T-helper 17 cell (primary cell): ENCODE measurements around the gene CBR3. TPM values are rescaled to one million over a fixed set of nuclear protein-coding genes. Genes with fewer than 3 reads are reported as not detected.

Experiments
- ATAC-seq: fragments of 150-1000 bp; cut with Tn5 transposase; 2 replicates; pipeline ENCODE4 v1.10.0; 2021; ENCODE audit warnings: mild to moderate bottlenecking, moderate library complexity
- DNase-seq, 3 donors: peaks; one replicate each; pipeline versions ENCODE4 v3.0.0 to v3.0.0-alpha.2; 2020 to 2021
- H3K9me3 ChIP-seq: one replicate; pipeline ENCODE4 v1.7.0; 2013; ENCODE audit warnings: low read length, mild to moderate bottlenecking; ENCODE audit not compliant: control insufficient read depth, poor library complexity, severe bottlenecking
- H3K27ac Mint-ChIP-seq: one replicate; pipeline ENCODE4 v1.8.0; 2022; ENCODE audit warnings: mild to moderate bottlenecking, moderate library complexity, mixed read lengths
- H3K27me3 Mint-ChIP-seq: one replicate; pipeline ENCODE4 v1.8.0; 2022; ENCODE audit warnings: mixed read lengths
- H3K36me3 Mint-ChIP-seq: one replicate; pipeline ENCODE4 v1.8.0; 2022; ENCODE audit warnings: low read depth, mixed read lengths
- H3K4me1 Mint-ChIP-seq: one replicate; pipeline ENCODE4 v1.8.0; 2022; ENCODE audit warnings: mild to moderate bottlenecking, mixed read lengths
- H3K4me3 Mint-ChIP-seq: one replicate; pipeline ENCODE4 v1.8.0; 2022; ENCODE audit warnings: mild to moderate bottlenecking, moderate library complexity, mixed read lengths
- total RNA-seq, 4 donors: library from RNA in 2 of 4; stranded (reverse) in 2 of 4; gene quantifications; one replicate each; pipeline ENCODE4 v1.2.3 and lab custom pipeline; 2022 to 2026

CBR3 gene
- total RNA-seq, 2 donors from 2014 or later, result 2.2 to 3.1 TPM

DNA sequence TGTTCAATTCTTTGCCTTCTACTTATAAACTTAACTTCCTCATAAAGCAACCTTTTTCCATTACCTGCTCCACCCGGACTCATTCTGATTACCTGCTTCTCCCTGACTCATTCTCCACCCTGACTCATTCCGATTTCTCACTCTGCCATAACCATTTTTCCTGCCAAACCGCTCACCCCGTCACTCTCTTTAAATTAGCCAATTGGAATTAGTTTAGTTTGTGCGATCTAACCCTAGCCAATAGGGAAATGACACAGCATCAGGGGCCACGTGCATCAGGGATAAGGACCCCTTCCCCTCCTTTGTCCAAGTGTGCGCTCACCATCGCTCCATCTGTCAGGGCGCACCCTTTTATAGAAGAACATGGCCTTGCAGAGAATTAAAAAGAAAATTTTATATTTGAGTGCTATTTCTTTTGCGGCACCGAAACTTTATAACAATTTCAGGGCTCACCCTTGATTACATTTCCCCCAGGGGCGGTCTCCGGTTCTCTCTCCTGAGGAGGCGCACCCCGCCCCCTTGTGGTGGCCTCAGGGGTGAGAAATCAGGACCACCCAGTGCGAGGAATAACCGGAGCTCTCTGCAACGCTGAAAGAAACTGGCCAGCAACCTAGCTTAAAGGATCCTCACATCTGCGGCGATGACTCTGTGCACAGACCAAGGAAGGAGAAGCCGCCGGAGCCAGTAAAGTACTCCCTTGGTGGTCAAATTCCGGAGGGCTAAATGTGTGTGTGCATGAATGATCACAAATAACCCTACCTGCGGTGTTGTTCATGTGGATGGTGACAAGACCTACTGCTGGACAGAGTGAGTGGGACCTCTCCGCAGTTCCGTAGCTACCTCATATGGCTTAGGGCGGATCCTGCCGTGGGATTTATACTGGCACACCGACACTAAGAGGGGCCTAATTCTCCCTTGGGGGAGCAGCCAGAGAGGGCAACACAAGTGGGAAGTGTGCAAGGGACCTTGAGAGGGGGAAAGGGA is 30.3 kb upstream of the CBR3 start:
- Mint-ChIP-seq H3K4me3 (no peak overlapping the region), H3K36me3 (peaks cover 4% of the 10 kb centered on the region), H3K4me1 (peaks cover 8% of the 10 kb centered on the region), H3K27me3 (peaks cover 60% of the 10 kb centered on the region), H3K27ac (no peak overlapping the region)
- peak in 1 of 3 donors; percentile 27 for DNase-seq
- no peaks in the 10 kb centered on the region for H3K9me3 ChIP-seq
- peak; percentile 50 for ATAC-seq

GRCh38 chr21:36105327-36105842 is 29.5 kb upstream of the CBR3 start:
- no peak overlapping the region for H3K4me3 Mint-ChIP-seq
- DNase-seq (no peak), ATAC-seq (no peak)
- no peaks in the 10 kb centered on the region for H3K9me3 ChIP-seq
- peaks cover 4% of the 10 kb centered on the region for H3K36me3 Mint-ChIP-seq
- peaks cover 8% of the 10 kb centered on the region for H3K4me1 Mint-ChIP-seq
- H3K27ac Mint-ChIP-seq, result no peak overlapping the region
- H3K27me3 Mint-ChIP-seq, result peaks cover 63% of the 10 kb centered on the region

DNA sequence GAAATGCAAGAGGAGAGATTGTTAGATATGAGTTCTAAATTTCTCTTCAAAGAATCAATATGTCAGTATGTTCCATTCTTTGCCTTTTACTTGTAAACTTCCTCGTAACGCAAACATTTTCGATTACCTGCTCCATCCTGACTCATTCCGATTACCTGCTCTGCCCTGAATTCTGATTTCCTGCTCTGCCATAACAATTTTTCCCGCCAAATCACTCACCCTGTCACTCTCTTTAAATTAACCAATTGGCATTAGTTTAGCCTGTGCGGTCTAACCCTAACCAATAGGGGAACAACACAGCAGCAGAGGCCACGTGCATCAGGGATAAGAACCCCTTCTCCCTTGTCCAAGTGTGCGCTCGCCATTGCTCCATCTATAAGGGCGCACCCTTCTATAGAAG is 25.0 kb upstream of the CBR3 start:
- no peak overlapping the region for H3K4me3 Mint-ChIP-seq
- no peaks in the 10 kb centered on the region for H3K9me3 ChIP-seq
- DNase-seq, result no peak
- peaks cover 18% of the 10 kb centered on the region for H3K4me1 Mint-ChIP-seq
- peaks cover 2% of the 10 kb centered on the region for H3K36me3 Mint-ChIP-seq
- ATAC-seq, result no peak
- no peak overlapping the region for H3K27ac Mint-ChIP-seq
- H3K27me3 Mint-ChIP-seq, result peaks cover 42% of the 10 kb centered on the region

GRCh38 chr21:36111238-36111637 is 23.6 kb upstream of the CBR3 start:
- peaks cover 29% of the 10 kb centered on the region for H3K27me3 Mint-ChIP-seq
- no peaks in the 10 kb centered on the region for H3K9me3 ChIP-seq
- peaks cover 20% of the 10 kb centered on the region for H3K4me1 Mint-ChIP-seq
- no peak overlapping the region for H3K4me3 Mint-ChIP-seq
- no peak overlapping the region for H3K27ac Mint-ChIP-seq
- peaks cover 2% of the 10 kb centered on the region for H3K36me3 Mint-ChIP-seq
- DNase-seq (no peak), ATAC-seq (no peak)

- H3K4me3 Mint-ChIP-seq, result peak overlapping the region; percentile 94
- peaks cover 10% of the 10 kb centered on the region for H3K27me3 Mint-ChIP-seq
- H3K4me1 Mint-ChIP-seq, result peaks cover 20% of the 10 kb centered on the region
- H3K36me3 Mint-ChIP-seq, result peaks cover 2% of the 10 kb centered on the region
- no peaks in the 10 kb centered on the region for H3K9me3 ChIP-seq
- H3K27ac Mint-ChIP-seq, result peak overlapping the region; percentile 96
- DNase-seq (peak; percentile 42 to 58 (median 52)), ATAC-seq (peak; percentile 87)
These were observed 21.0 kb upstream of the CBR3 start for GRCh38 chr21:36113647-36114428.

DNA sequence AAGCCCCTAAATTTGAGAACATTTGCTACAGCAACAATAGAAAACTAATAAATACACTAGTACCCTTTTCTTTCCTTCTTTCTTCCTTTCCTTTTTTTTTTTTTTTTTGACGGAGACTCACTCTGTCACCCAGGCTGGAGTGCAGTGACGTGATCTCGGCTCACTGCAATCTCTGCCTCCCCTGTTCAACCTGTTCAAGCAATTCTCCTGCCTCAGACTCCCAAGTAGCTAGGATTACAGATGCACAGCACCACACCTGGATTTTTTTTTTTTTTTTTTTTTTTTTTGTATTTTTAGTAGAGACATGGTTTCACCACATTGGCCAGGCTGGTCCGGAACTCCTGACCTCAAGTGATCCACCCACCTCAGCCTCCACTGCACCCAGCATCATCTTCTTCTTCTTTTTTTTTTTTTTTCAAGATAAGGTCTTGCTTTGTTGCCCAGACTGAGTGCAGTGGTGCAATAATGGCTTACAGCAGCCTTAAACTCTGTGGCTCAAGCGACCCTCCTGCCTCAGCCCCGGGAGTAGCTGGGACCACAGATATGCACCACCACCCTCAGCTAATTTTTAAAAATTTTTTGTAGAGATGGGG is 19.6 kb upstream of the CBR3 start:
- Mint-ChIP-seq H3K27ac (peak overlapping the region; percentile 96), H3K4me3 (peak overlapping the region; percentile 94), H3K27me3 (peaks cover 2% of the 10 kb centered on the region), H3K36me3 (peaks cover 2% of the 10 kb centered on the region), H3K4me1 (peaks cover 20% of the 10 kb centered on the region)
- ATAC-seq (no peak), DNase-seq (no peak)
- H3K9me3 ChIP-seq, result no peaks in the 10 kb centered on the region

GRCh38 chr21:36117286-36117741 is 17.6 kb upstream of the CBR3 start:
- Mint-ChIP-seq H3K4me3 (no peak overlapping the region), H3K4me1 (peaks cover 20% of the 10 kb centered on the region), H3K36me3 (peaks cover 2% of the 10 kb centered on the region), H3K27me3 (no peaks in the 10 kb centered on the region), H3K27ac (no peak overlapping the region)
- DNase-seq (no peak), ATAC-seq (no peak)
- no peaks in the 10 kb centered on the region for H3K9me3 ChIP-seq

GRCh38 chr21:36120304-36120888 is 14.5 kb upstream of the CBR3 start:
- ATAC-seq (no peak), DNase-seq (no peak)
- Mint-ChIP-seq H3K36me3 (no peaks in the 10 kb centered on the region), H3K27me3 (no peaks in the 10 kb centered on the region), H3K27ac (peak overlapping the region; percentile 39), H3K4me1 (peaks cover 3% of the 10 kb centered on the region), H3K4me3 (no peak overlapping the region)
- H3K9me3 ChIP-seq, result no peaks in the 10 kb centered on the region

- ATAC-seq (no peak), DNase-seq (no peak)
- Mint-ChIP-seq H3K4me1 (peaks cover 14% of the 10 kb centered on the region), H3K27ac (no peak overlapping the region), H3K36me3 (no peaks in the 10 kb centered on the region), H3K4me3 (no peak overlapping the region), H3K27me3 (no peaks in the 10 kb centered on the region)
- H3K9me3 ChIP-seq, result no peaks in the 10 kb centered on the region
These were observed 11.9 kb upstream of the CBR3 start for GRCh38 chr21:36122977-36123376.

- Mint-ChIP-seq H3K27ac (no peak overlapping the region), H3K4me3 (no peak overlapping the region), H3K27me3 (no peaks in the 10 kb centered on the region), H3K36me3 (no peaks in the 10 kb centered on the region), H3K4me1 (peaks cover 17% of the 10 kb centered on the region)
- DNase-seq (no peak), ATAC-seq (no peak)
- H3K9me3 ChIP-seq, result no peaks in the 10 kb centered on the region
These were observed 10.5 kb upstream of the CBR3 start for GRCh38 chr21:36124395-36124794.

DNA sequence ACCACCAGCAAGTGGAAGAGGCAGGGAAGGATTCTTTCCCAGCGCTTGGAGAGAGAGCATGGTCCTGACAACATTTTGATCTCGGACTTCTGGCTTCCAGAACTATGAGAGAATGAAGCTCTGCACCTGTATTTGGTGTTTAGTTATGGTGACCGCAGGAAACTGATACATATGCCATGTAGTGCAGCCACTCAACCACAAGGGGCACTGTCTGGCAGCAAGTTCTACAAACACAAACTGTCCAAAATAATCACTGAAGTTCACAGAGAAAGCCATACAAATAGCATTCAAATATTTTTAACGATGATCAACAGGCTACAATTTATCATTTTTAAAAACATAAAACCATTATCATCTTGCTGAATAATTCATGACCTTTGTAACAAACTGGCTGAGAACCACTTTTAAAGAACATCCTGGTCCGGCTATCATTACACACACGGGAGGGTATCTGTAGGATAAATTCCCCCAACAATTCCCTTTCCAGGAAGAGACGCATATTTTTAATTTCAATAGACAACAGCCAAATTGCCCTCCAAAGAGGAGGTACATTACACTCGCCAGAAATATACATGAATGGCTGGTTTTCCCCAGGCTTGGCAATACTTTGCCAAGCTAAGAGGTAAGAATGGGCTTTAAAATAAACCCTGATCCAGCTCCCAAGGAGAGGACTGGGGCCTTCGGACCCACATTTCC is 9.2 kb upstream of the CBR3 start:
- DNase-seq, result peak in 1 of 3 donors; percentile 36
- H3K27me3 Mint-ChIP-seq, result no peaks in the 10 kb centered on the region
- peak overlapping the region; percentile 16 for H3K27ac Mint-ChIP-seq
- no peaks in the 10 kb centered on the region for H3K9me3 ChIP-seq
- H3K36me3 Mint-ChIP-seq, result no peaks in the 10 kb centered on the region
- H3K4me1 Mint-ChIP-seq, result peaks cover 22% of the 10 kb centered on the region
- peak; percentile 68 for ATAC-seq
- no peak overlapping the region for H3K4me3 Mint-ChIP-seq

DNA sequence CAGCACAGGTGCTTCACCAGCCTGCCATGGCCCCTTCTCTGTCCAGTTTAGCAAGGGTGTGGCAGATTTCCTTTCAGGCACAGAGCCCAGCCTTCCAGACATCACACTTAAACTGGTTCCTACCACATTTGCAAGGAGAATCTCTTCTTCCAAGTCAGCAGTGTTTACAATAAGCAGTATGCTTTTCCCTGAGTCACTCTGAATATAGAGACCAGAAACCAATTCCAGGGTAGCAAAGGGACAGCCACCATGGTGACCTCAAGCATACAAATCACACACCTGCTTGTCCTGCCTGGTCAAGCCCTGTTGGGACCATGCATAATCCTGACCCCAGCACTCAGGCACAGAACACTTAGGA is 8.7 kb upstream of the CBR3 start:
- Mint-ChIP-seq H3K4me3 (no peak overlapping the region), H3K27me3 (no peaks in the 10 kb centered on the region), H3K27ac (peak overlapping the region; percentile 16), H3K4me1 (peaks cover 24% of the 10 kb centered on the region), H3K36me3 (no peaks in the 10 kb centered on the region)
- no peak for DNase-seq
- ATAC-seq, result no peak
- no peaks in the 10 kb centered on the region for H3K9me3 ChIP-seq
